RKO (cell line): Measurements from ENCODE around the gene USE1.

ENCODE experiments used
- DNase-seq: peaks from one replicate; pipeline ENCODE4 v3.0.0-alpha.2; 2016; ENCODE audit warnings: low spot score

Gene USE1

DNA sequence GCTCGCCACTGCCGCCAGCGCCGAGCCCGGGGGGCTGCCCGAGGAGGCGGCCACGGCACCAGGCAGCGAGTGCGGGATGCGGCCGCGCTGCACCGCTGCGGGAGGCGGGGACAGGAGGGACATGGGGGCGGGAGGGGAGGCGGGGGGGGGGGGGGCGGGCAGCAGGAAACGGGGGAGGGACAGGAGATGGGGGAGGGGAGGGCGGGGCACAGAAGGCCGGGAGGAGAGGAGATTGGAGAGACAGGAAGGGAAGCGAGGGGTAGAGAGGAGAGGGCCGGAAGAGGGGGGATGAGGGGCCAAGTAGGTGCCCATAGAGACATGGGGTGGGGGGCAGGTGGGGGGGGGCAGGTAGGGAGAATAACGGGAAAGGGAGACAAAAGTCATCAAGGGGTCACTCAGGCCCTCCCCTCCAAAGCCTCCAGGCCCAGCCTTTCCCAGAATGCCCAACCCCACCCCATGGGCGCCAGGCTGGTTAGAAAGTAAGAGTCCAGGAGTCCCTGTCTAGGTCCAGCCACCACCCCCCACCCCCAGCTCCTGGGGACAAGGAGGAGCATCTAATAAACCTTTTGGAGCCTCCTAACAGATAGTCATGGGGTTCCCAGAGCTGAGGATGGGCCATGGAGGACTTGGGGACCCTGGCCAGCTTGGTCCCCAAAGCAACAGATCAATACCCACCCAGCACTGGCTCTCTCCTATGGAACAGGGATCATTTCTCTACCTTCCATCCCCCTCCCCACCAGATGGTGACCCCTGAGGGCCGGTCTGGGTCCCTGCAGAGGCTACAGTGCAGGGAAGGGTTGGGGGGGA, 21.0 kb downstream of the USE1 start:
- DNase-seq: peak; percentile 69

DNA sequence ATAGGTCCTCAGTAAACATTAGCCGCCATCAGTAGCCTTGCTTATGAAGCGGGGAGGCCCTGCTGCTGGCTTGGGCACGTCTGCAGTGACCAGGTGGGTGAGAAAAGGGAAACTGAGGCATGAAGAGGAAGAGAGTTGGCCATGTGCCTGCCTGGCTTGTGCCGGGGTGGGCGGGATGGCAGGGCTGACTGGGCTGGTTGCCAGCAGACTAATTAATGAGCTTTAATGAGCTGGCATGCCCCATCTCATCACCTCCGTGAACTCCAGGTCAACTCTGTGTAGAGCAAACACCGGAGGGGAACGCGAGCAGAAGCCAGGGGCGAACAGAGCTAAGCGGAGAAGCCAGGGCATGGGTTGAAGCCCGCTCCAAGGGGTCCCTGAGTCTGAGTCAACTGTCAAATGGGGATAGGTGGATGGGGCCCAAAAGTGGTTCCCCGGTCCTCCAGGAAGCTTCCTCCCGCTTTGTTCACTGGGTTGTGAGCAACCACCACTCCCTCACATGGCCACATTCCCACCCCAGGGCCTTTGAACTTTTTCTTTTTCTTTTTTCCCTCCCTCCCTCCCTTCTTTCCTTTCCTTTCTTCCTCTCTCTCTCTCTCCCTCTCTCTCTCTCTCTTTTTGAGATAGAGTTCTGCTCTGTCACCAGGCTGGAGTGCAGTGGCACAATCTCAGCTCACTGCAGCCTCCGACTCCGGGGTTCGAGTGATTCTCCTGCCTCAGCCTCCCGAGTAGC, 21.8 kb downstream of the USE1 start:
- no peak for DNase-seq

DNA sequence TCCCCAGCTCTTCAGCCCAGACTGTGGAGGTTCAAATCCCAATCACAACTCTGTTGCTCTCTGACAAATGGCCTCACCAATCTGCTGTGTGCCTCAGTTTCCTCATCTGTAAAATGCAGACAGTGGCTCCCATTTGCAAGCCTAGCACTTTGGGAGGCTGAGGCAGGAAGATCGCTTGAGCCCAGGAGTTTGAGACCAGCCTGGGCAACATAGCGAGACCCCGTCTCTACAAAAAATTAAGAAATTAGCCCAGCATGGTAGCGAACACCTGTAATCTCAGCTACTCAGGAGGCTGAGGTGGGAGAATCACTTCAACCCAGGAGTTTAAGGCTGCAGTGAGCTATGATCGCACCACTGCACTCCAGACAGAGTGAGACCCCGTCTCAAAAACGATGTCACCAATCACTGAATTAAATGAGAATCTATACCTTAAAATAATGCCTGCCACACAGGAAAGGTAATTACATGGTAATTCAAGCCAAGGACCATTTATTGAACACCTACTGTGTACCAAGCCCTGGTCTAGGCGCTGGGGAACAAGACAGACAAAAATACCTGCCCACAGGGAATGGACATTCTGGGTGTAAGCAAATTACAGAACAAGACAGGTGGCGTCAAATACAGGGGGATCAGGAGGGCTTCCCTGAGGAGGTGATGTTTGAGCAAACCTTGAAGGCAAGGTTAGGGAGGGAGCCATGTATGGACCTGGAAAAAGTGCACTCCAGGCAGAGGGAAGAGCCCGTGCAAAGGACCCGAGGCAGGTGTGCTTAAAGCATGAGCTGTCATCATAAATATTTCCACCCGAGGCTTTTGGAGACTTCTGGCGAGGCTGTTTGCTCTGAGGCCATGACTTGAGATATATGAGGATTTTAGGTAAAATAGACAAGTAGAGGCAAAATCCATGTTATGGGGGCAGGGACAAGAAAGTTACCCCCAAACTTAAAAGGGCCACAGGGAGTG, 22.9 kb downstream of the USE1 start:
- DNase-seq: no peak

DNA sequence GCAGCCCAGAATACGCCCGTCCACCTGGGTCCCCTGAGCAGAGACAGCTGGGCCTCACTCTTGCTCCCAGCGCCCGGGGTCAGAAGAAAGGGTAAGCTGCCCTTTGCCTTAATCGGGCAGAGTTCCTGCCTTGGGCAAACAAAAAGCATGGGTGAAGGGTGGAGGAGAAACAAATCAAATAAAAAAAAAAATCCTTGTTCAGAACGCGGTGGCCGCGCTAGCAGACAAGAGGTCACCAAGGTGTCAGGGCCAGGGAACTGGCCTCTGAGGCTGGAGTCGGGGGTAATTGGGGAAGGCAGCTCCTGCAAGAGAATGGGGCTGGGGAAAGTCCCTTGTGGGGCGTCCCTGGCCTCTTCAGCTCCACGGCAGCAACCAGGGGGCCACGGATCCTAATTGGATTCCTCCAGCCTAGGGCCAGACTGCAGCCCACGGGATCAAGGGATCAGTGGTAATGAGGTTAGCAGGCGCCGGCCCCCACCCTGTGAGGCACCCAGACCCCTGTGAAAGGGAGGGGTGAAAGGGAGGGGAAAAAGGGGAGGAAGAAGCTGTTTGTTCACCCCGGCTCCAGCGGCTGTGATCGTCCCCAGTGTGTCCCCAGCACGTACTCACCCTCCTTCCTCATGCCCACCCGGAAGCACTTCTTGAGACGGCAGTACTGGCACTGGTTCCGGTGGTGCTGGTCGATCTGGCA, 25.1 kb downstream of the USE1 start:
- DNase-seq: no peak

DNA sequence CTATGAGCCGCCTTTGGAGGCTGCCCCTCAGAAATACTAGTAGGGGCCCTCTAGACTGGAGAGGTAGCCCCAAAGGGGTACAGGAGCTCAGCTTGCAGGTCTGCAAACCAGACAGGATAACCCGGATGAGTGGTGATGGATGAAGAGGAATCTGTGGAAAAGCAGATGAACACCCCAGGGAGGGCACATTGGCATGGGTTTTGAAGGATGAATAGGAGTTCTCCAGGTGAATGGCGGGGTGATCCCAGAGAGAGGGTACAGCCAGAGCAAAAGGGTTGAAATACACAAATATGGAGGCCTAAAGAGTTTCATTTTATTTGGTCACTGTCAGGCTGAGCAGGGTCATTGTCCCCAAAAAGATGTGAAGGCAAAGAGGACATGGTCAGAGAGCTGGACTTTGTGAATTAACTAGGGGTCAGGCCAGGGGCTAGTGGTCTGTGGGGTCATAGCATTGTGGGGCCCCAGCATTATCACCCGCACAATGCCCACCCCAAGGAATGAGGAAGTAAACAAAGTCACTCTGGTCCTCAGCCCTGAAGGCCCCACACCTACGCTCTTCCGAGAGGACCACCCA, 25.8 kb downstream of the USE1 start:
- DNase-seq: no peak

DNA sequence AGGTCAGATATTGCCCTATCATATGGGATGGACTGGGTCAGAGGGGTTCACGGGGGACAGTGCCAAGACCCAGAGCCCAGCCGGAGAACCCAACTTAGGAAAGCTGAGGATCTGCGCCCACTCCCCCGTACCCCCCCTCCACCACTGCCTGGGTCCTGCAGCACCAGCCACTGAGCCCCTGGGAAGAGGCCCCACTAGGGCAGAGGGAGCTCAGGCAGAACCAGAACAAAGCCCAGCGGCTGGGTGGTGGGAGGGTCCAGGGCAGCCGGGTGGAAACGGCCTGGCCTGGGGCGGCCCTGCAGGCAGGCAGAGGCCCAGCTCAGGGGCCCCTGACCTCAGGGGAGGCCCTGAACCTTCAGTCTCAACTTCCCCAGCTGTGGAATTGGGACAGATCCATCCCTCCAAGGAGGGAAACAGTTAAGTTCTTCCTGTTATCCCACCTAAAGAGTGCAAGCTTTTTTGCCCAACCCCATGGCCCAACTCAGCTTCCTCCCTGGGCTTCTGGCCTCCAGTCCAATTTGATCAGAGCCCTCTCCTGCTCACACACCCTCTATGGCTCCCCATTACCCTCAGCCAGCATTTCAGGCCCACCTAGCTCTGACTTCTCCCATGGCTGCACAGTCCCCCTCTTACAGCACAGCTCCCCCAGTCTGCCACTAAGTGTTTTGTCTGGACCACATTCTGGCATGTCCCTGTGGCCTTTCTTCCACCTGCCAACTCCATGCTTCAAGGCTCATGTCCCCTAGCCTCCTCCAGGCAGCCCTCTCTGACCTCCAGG, 27.5 kb downstream of the USE1 start:
- no peak for DNase-seq

DNA sequence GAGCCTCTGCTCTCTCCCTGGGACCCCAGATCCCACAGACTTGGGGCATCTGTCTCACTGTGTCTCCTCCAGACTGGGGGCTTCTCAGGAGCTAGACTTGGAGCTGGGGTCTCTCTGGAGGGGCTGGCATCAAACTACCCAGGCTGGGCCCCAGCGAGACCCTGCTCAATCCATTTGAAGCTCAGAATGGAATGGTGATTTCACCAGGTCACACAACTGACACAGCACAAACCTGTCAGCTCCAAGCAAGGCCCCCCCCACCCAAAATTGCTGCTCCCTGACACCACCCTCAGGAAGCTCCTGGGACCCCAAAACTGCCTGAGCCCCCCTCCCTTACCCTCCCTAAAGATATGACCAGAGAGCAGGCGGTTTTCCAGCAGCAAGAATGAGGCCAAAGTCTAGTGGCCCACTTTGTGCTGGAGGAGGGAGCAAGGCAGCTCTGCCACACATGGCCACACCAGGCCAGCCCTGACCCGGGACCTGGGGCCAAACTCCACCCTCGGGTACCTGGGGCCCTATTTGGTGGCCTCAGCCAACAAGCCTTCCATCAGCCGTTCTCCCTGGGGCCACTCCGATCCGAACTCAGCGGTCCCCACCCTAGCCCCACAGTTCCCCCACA, 28.2 kb downstream of the USE1 start:
- no peak for DNase-seq

DNA sequence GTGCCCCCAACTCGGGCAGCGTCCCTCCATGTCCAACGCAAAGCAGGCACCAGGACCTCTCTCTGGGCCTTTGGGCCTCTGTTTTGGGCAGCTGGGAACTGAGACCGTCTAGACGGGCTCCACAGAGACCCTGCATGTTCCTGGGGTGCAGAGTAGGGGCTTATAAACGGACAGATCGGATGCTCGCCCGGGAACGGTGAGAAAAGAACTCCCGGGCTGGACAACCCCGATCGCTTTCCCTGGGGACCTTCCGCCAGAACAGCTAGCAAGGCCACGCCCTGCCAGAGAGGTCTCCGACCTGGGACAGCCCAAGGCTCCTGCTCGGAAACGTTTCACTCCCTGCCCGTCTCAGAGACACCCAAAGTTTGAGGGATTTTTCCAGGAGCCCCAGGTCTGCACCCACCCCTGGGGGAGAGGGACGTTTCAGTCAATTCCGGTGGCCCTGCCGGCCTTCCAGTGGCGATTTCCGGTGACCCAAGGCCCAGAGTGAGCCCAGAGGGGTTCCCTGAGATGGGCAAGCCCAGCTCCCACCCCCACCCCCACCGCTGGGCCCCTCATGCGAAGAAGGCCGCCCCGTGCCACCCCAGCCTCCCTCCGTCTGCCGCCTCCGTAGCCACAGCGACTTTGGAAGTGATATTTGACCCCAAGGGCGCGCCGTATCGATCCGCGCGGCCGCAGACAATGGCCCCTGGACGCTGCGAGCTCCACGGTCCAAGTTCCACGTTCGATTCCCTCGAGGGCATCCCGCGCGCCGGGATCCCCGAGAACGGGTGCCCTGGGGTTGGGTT, 28.9 kb downstream of the USE1 start:
- DNase-seq: peak; percentile 70

DNA sequence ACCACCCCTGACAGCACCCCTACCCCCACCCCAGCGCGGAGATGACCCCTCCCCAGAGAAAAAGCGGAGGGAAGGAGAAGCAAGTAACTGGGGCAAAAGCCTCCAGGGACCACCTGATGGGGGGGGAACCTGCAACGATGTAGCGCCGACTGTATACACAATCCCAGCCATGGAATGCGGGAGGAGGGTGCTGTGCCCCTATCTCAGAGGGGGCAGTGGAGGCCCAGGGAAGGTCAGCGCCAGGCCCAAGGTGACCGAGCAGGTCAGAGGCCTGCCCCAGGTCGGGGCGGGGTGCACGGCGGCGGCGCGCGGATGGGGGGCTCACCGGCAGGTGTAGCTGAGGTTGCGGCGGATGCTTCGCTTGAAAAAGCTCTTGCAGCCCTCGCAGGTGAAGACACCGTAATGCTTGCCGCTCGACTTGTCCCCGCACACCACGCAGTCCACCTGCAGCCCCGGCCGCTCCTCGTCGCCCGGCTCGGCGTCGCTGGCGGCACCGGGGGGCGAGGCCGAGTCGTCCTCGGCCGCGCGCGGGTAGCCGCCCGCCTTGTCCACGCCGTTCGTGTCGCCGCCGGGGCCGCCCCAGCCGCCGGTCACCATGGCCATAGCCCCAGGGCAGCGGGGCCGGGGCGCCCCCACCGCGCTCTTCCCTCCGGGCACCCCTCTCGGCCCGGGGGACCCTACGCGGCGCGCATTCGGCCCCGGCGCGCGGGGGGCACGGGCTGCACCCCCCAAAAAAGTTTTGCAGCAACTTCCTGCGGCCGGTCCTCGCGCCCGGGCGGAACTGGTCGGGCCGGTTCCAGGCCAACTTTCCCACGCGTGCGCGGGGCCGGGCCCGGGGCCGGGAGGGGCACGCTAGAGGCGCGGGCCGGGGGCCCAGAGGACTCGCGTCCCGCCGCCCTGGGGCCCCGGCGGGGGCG, 29.7 kb downstream of the USE1 start:
- no peak for DNase-seq

DNA sequence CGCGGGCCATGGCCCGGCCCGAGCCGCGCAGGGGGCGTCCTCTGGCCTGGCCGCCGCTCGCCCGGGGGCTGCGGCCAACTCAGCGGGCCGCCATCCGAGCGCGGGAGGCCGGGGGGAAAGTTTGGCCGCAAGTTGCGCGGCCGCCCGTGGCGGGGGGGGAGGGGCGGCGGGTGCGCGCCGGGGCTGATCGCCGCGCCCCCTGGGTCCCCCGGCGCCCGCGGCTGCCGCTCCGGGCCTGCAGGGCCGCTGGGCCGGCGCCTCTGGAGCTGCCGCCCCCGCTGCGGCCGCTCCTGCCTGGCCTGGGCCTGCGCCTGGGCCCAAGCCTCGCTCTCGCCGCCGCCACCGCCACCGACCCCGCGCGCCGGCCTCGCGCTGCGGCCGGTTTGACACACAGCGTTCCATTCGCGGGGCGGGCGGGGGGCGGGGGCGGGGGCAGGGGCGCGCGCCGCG, 30.4 kb downstream of the USE1 start, which contains the start of gene NR2F6:
Gene NR2F6, minus strand, starts transcription at position 385 of the 450 bp plus-strand sequence. CDS start 699 bp downstream, outside the sequence.
- no peak for DNase-seq

DNA sequence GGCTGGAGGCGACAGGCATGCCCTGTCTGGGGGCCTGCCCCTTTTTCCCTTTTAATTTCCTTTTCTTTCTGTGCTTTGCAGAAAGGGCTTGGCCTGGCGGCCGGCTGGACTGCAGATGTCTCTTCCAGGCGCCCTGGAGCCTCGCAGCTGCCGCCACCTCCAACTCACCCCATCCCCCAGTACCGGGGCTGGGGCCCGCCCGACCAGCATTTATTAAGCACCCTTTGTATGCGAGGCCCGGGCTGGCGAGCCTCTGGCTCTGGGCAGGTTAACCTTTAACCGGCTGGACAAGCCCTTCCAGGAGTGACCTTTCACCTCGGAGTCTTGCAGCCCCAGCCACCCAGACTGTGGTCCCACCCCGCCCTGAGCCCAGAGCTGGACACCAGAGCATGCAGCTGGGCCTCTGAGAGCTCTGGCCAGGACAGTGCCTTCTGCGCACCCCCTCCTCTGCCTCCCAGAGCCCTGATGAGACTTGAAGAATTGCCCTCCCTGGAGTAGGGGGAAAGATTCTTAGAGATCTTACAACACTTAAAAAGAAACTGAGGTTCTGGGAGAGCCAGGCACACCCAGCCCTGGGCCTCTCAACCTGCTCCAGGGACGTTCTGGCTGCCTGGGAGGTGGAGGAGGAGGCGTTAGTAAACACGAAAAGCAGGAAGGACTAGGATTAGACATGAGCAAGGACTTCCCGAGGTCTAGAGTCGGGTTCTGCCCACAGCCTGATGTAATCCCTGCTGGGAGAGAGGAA, 31.7 kb downstream of the USE1 start:
- no peak for DNase-seq

DNA sequence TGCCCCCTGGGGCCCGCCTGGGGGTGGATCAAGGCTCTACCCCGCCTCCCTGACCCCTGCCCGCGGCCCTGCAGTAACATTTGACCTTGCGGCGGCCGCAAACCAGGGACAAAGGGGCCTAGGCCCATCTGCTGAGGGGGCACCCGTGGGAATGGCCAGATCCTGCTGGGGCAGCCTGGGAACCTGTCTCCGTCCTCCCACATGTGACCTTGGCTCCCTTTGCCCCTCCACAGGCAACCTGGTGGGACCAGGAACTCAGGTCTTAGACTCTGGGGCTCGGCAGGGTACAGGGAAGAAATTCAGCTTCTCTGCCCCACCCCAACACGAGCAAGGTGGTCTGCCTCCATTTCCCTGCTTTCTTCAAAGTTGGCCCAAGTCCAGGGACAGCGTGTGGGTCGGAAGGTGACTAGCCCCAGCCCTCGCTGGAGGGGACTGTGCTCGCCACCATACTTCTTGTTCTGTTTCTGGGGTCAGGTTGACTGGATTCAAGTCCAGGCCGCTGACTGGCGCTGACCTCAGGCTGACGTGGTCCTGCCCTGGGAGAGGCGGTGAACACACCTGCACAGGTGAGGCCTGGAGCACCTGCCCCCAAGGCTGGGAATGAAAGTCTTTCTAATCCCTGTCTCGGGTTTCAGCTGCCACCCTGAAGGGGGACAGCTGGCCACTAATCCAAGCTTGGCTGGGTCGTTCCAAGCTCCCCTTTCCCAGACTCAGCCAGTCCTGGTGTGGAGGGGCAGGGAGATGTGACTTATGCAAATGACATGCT, 33.0 kb downstream of the USE1 start:
- DNase-seq: no peak

DNA sequence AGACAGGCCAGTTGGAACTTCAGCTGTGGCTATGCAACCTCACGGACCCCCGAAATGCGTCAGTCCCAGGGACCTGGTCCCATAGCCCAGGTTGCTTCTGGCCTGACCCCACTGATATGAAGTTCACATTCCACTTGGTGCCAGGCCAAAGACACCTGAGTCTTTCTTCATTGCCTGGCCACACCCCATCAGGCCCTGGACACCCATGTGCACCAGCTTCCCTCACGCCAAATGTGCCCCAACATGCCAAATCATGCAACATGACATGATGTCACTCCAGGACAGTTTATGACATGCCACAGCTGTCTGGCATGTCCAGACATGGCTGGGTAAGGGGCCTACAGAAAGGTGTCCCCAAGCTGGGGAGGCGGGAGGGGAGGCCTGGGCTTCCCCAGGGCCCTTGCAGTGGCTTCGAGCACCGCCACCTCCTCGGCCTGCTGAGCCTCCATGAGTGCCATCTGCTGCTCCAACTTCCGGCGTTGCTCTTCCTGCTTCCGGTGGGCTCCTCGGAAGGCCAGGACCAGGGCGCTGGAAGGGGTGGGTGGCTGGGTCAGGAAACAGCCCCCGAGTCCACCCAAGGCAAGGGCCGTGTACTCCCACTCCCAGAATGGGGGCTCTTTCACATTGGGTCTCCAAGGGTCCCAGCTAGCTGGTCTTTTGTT, 34.9 kb downstream of the USE1 start:
- no peak for DNase-seq

DNA sequence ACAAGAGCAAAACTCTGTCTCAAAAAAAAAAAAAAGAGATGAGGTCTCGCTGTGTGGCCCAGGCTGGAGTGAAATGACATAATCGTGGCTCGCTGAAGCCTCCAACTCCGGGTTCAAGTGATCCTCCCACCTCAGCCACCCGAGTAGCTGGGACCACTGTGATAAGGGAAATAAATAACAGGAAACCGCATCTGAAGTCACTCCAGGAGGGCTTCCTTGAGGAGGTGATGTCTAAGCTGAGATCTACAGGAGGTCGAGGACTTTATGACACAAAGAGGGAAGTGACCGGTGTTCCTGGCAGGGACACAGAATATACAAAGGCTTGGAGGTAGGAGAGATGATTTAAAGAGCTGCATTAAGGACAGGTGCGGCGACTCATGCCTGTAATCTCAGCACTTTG, 39.5 kb downstream of the USE1 start:
- DNase-seq: no peak

DNA sequence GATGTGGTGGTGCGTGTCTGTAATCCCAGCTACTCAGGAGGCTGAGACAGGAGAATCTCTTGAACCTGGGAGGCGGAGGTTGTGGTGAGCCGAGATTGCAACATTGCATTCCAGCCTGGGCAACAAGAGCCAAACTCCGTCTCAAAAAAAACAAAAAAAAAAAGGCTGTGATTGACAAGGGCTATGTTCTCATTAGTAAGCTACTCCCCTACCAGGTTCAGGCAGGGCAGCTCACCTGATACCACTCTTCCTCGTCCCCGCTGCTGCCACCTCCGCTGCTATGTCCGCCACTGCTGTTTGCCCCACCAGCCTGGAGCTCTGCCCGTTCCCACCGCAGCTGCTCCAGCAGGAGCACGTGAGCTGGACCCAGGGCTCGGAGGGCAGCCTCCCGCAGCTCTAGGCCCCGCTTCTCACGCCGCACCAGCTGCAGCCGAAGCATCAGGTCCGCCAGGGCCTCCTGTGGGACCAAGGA, 40.0 kb downstream of the USE1 start:
- no peak for DNase-seq

DNA sequence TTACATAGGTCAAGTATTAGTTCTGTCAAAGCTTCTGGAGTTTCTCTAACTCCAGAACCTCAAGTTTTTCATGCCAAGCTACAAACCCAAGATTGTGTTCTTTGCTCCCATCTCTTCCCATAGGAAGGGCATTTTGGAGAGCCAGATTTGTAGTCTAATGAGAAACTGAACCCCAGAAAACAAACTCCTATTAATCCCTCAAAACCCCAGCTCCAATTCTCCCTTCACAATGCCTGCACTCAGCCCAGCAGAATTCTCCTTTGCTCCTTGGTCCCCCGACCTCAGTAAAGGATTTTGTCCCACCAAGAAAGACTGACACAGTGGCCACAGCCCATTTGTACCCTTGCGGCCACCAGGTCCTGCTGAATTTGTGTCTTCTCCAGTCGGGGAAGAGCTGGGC, 41.0 kb downstream of the USE1 start:
- DNase-seq: no peak
